Fibroblast of gingiva (primary cell): ENCODE measurements around the gene IRF5.
A peak's percentile ranks its signal among the peaks of the same experiment; 100 is the strongest.
"Not testable (repeated sequence)": the region's sequence is repeated elsewhere in the genome, so short reads cannot be mapped to it uniquely, and the experiment has no call there.

Experiments
- DNase-seq: peaks from one replicate; pipeline ENCODE4 v3.0.0-alpha.2; 2011; ENCODE audit warnings: low read depth

Gene IRF5

DNA sequence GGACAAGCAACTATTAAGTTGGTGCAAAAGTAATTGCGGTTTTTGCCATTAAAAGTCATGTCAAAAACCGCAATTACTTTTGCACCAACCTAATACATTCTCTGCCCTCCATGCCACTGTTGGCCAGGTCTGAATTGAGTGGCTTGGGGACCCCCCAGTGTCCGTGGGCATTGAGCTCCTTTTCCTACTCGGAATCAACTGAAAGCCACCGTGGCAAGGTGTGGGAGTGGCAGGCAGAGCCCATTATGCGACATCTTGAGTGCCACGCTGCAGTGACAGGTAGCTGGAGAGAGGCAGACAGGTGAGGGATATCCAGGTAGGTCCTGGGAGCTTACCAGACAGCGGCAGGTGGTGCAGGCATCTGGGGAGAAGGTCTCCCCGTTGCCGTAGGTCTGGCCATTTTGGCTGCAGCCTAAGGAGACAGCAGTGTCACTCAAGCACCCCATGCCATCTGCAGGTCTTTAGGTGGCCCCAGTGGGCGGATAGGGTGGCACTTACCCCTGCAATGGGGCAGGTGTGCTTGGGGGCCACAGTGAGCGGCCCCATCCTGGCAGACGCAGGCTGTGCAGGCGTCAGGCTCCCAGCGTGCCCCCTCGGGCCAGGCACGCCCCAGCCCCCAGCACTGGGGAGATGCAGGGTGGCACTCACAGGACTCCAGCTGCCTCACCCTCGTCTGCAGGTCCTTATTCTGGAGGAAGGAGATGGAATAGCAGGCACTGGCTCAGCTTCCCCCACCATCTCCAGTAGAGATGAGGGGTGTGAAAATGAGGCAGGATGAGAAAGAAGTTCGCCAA lies 30.8 kb upstream of the IRF5 start:
- no peak for DNase-seq

DNA sequence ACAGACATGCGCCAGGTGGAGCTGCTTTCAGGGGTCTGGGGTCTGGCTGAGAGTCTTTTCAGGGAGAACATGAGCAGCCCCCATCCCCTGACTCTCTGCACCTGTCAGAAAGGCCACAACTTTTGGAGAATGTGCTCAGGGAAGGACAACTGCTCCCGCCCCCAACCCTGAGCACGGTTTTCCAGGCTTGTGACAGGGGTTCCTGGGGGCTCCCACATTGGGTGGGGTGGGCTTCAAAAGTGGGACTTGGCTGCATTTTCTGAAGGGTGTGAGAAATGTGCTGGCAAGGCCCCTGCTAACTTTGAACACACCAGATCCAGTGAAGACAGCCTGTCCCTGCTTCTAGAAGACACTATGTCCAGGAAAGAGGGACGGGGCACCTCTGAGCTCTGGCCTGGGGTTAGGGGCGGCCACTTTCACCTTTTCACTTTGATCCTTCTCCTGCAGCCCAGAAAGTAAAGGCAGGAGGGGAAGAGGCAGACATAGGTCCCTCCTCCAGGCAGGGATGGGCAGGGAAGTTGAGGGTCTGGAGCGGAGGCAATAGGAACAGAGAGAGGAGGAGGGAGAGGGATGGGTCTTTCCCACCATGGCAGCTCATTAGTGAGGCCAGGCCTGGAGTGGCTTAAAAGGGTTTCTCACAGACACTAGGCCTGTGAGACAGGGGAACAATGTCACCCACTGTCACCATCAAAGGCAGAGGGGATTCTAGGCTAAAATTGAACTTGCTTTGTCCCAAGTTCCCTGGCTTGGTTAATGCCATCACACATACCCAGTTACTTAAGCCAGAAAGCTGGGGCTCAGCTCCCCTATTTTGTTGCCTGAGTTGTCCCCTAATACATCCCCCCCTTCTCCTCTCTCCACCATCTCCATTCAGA lies 28.7 kb upstream of the IRF5 start:
- no peak for DNase-seq

DNA sequence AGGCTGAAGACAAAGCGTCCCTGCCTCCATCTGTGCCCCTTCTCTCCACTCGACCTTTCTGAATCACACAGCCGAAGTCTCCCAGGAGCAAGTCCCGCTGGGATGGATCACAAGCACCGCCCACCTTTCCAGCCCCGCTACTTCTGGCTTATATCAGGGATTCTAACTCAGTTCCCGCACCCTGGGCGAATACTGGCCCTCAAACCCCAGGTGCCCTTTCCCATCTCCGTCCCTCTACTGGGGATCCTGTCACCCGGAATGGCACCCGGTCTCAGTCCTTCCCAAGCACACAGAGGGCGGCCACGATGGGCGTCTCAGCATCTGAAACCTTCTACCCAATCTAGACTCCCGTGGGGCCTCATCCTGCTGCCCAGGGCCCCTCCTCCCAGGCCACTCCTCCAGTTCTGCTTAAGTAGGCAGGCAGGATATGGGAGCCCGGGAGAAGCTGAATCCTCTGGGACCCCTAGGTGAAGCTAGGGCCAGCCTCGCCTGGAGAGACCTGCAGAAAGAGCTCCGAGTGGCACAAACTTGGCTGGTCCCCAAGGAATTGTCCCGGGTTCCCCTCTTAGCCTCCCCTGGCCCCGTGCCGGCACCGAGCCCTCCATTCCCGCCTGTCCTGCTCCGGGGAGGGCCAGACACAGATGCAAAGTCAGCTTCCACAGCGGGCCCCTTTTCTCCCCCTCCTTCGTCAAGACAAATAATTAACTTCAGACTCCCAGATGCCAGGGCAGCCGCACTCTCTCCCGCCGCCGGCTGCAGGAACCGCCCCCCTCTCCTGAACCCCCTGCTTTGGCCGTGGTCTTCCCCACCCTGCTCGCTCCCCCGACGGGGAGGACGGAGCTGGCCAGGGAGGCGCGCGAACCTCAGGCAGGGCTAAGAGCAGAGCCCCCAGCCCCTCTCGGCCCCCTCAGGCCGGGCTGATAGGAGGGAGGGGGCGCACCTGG lies 27.8 kb upstream of the IRF5 start:
- peak; percentile 47 for DNase-seq

DNA sequence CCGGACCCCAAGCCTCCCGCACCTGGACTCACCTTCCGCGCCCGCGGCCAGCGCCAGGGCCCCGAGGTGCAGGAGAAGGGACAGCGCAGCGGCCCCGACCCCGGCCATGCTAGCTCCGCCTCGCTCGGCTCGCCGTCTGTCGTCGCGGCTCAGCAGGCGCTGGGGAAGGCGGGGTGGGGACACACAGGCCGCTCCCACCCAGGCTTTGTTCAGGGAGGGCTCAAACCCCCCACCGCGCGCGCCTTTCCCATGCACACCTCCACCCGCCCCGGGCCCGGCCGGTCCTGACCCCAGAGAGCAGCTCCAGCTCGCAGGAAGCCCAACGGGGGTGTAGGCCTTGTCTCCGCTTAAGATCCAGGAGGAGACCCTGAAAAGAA lies 27.2 kb upstream of the IRF5 start, which contains the start of gene KCP:
Gene KCP (minus strand): TSS at position 141 of the 377 bp plus-strand sequence. CDS start 33 bp downstream, at position 108.
- DNase-seq, result no peak

DNA sequence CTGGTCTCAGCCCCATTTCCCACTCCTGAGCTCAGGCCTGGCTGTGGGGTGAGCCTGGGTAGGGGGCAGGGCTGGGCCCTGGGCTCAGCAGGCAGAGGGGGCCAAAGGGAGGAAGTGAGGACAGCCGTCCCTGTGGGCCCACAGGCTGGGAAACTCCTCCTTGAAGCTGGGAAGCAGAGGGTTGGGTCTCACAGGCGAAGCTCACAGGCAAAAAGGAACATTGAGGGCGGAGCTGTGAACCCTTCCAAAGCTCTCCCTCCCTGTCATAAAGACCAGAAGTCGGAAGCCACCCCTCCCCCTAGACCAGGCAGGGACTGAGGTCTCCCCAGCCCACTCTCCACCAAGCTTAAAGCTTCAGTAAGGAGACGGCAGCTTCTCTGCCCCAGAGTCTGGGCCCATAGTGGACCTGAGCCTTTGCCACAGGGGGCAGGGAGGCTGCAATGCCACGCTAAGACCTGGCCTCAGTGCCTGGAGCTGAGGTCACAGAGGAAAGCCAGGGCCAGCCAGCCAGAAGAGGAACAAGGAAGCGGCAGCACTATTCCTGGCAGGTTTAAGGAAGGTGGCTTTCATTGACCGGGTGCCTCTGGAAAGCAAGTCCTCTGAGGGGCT lies 26.2 kb upstream of the IRF5 start:
- no peak for DNase-seq

DNA sequence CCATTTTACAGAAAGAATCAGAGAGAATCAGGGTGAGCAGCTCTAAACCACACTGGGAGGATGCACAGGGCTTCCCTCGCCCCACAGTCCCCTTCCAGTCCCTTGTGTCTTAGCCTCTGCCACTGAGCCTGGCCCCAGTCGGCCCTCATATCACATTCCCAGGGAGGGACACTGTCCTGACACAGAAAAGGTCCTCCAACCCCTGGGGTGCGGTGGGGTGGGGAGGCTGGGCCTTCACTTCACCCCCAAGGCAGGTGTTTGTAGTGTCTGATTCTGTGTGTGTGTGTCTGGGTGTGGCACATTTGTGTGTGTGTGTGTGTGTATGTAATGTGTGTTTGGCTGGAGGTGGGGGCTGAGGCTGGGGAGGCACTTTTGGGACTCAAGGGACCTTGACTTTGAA lies 25.4 kb upstream of the IRF5 start:
- no peak for DNase-seq

DNA sequence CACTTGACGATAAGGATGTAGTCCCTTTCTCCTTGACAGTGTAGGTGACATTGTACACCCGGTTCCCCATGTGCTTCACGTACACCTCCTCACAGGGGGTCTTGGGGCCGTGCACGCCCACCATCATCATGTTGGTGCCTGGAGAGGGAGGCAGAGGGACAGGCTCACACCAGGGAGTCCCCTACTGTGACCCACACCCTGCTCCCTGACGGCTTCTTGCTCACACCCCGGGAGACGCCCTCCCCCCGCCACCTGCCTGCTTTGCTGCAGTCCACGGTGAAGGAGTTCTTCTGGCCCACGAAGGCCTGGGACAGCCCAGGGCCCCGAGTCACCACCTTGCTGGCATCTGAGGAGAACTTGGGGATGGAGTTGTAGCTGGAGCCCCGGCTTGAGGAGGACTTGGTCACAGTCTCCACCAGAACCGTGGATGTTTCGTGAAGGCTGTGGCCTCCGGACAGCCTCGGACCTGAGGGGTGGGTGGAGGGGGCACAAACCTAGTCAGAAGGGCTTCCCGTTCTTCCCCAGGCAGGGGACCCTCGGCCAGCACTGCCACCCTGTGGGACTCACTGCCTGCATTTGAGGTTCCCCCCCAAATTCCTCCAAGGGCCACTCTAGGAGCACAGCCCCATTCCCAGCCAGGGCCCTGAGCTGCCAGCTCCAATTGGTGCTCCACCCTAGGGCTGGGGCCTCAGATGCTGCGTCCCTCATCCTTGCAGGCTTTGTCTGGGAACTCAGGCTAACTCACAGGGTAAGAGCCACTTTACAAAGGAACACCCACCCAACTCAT lies 24.8 kb upstream of the IRF5 start:
- DNase-seq, result not testable (repeated sequence)

DNA sequence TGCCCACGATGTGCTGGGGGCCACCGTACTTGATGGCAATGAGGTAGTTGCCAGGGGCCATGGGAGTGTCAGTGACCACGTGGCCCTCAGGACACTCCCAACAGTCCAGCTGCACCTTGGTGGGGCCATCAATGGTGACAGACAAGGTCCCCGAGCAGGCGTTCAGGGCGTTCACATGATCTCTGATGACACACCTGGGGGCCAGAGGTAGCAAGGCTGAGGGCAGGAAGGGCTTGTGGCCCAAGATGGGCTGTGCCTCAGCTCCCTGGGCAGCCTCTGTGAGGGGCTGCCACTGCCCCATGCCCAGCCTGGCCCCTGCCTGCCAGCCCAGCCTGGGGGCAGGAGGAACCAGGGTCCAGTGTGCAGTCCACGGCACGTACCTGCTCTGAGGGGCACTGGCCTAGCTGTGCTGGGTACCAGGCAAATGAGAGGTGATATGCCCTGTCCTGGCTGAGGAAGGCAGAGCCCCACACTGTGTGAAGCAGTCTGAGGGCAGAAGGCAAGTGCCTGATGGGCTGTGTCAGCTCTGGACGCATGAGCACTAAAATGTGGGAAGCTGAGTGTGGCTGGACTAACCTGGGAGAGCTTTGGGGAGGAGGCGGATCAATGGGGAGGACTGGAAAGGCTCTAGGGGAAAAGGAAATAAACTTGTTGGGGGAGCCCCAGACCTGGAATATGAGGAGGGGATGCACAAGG lies 23.7 kb upstream of the IRF5 start:
- DNase-seq, result no peak

DNA sequence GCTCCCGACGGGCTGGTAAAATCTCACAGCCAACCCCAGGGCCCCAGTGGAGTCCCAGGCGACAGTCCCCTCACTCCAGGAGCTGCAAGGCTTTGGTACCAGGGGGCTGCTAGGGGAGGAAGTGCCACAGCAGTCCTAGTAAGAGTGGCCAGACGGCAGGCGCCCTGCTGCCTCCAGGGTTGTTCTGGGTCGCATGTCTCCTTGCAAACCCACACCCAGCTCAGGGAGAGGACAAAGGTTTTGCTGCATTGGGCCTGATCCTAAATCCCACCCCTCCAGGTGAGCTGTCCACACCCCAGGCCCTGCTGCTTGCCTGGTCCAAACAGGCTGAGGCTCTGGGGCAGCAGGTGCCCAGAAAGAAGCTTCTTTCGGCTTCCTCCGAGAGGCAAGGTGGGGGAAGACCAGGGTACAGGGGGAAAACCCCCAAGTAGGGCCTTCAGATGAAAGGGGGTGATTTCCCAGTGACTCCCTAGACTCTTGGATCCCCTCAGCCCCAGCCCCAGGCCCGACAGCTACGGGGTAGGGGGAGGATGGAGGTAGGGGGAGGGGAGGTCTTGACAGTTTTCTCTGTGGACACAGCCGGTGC lies 23.1 kb upstream of the IRF5 start:
- DNase-seq, result no peak

DNA sequence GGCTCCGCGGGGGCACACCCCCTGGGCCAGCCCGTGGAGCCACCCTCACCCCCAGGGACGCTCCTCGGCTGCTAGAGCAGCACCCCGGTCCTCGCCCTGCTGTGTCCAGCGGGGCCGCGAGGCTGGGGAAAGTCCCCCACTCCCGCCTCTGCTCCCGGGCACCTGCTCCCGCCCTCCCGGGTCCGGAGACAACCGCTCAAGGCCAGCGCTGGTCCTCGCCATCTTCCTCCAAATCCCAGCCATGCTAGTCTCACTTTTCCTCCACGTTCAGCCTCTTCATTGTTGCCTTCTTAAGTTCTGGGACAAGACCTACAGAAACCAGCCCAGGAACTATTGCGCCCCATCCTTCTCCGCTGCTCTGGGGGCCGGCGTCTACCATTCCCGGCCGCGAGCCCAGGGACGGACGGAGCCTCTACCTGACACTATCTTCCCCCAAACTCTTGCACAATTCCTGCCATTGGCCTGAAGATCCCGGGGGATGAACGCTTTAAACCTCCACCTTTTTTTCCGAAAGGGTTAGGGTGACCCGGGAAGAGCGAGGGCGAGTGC lies 22.4 kb upstream of the IRF5 start:
- DNase-seq, result no peak

DNA sequence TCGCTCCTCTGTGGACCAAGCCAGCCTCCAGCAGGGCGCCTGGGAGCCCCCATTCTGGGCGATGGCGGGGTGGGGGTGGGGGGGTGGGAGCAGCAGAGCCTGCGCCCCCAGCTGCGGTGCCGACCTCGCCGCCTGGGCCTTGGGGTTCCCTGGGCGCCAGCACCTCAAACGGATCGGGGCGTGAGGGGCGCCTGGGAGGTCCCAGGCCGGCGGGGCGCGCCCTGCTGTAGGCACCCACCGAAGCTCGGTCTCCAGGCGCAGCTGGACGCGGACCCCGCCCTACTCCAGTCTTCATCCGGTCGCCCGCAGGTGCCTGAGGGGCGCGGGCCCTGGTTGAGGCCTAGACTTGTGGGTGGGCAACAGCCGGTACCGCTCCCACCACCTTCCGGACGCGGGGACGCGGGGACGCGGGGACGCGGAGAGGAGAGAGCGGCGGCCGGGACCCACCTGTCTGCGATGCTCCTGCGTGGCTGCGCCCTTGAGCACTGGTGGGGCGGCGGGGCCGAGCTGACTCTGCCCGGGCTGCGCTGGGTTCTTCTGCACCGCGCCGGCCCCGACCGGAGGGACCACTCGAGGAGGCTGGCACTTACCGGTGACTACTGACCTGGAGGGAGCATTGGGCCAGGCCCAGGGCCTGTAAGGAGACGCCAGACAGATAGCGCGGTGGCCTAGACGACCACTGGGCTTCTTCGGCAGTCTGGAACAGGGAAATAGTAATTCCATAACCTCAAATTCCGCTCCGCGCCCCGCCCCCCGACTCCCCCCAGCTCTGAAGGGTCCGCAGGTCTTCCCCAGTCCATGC lies 21.7 kb upstream of the IRF5 start:
- no peak for DNase-seq

DNA sequence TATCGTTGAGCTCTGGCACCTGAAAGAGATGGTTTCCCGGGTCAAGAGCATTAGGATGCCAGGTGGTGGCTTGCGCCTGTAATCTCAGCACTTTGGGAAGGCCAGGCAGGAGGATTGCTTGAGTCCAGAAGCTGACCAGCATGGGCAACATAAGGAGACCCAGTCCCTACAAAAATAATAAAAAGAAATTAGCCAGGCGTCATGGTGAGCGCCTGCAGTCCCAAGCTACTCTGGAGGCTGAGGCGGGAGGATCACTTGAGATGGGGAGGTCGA lies 21.1 kb upstream of the IRF5 start:
- no peak for DNase-seq

DNA sequence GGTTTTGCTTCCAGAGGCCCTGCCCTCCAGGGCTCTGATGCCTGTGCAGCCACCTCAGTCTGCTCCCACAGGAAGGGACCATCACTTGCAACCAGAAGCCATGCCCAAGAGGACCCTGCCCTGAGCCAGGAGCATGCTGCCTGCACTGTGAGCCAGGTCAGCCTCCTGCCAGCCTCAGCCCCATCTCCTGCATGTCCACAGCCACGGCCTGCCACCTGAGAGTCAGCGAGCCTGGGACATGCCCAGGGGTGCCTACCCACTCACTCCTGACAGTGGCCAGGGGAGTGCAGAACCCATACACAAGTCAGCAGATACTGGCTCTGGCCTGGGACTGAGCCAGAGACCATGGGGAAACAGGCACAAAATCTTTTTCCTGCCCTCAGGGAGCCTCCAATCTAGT lies 20.6 kb upstream of the IRF5 start:
- no peak for DNase-seq

DNA sequence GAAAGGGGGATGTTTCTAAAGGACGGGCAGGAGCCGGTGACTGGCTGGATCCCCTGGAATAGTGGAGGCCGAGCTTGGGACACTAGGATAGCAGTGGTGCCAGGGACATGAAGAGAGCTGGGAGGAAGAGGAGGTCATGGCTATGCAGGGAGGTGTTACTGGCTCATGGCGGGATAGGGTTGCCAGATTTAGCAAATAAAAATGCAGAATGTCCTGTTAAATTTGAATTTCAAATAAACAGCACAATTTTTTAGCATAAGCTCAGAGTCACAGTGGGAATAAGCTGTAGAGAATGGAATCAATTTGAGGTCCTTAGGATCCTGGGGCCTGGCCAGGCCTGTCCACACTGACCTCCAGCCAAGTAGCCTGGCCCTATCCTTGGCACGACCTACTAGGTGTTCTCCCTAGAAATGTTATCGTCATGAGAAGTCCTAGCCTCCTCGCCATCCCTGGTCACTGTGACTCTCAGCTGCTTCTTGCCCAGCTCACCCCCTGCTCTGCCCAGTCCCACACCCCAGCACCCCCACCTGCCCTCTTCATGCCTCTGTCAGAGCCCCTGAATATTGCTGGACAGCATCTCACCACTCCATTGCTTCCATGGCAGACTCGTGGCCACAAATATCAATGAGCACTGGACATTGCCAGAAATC lies 19.6 kb upstream of the IRF5 start:
- DNase-seq, result no peak

DNA sequence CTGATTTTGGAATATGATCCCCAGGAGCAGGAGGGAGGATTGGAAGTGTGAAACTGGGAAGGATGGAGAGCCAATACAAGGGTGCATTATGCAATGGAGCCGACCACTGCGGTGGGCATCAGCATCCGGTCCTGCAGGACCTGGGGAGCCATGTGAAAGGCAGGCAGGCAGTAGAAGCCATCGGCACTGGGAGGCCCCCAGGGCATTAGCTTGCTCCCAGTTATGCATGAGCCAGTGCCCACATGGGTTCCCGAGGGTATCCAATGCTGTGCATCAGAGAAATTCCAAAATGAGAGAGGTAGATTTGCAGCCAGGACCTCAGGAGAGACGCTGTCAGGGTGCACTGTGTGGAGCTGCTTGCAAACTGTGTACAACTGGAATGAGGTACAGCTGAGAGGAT lies 18.5 kb upstream of the IRF5 start:
- DNase-seq, result no peak

DNA sequence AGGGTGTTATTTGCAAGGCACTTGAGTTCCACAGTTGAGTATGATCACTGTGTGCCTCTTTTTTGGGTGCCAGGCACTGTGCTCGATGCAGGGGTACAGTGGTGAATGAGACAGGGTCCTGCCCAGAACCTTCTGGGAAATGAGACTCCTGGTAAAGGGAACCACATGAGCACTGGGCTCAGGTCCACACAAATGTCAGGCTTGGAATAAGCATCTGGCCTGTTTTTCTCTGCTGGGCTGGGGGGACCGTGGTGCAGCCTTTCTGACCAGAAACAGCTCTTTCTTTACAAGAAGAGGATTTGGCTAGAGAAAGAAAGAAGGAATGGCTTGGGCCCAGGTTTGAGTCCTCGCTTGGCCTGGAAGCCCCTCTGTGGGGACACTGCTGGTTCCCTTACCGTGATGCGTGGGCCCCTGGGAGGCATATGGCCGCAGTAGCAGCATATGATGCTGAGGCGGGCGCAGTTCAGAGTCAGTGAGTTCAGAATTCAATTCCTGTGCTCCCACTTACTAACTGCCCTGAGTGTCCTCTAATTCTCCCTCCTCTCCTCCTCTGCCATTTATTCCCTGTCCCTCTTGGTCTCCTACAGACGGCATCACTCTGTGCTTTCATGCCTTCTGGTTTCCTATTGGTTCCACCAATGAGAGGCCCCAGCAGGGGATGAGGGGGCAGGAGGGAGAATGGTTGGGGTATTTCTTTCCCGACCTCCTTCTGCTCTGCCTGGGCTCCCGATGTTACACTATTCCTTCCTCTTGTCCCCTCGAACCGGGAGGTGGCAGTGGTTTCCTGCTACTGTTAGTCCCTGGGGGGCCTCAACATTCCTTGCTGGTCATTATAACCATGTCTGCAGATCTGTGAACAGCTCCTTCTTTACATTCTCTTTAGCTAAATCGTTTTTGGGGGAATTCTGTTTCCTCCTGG lies 17.6 kb upstream of the IRF5 start:
- DNase-seq, result no peak

DNA sequence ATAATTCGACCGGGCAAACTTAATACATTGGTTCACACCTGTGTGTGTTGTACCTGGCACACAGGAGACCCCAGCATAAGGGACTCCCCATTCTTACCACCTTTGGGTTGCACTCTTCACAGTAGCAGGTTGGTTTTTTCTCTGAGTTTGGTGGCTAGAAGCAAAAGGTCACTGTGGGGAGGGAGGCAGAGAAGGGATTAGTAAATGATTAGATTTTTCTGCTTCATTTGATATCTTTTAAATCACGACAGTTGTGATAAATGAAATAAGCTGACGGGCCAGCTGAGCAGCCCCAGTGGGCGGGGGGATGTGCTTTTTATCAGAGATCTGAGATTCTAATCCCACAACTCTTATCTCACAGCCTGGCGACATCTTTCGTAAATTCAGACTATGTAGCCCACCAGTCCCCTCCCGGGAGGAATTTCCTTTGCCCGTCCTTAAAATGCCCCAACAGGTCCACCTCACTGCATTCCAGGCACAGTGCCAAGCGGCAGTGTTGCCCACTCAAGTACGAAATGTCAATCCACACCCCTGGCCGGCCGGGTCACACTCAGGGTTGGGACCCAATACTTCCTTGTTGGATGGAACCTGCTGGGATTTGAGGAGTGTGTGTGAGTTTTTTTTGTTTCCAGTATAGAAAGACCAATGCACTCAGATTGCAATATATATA lies 16.7 kb upstream of the IRF5 start:
- no peak for DNase-seq
